T-helper 1 cell treated with Interleukin-12 subunit alpha and Interleukin-12 subunit beta and Interleukin-4 antibody, amounts not matched to agents 30 μg/mL and 1 μg/mL, for 36 hours (primary cell): ENCODE measurements around the gene DOCK4.

ENCODE experiments used
- H3K27ac Mint-ChIP-seq: one replicate; pipeline ENCODE4 v1.8.0; 2021; ENCODE audit warnings: mild to moderate bottlenecking, mixed read lengths
- H3K27me3 Mint-ChIP-seq: one replicate; pipeline ENCODE4 v1.8.0; 2021; ENCODE audit warnings: low read depth, mixed read lengths
- H3K36me3 Mint-ChIP-seq: one replicate; pipeline ENCODE4 v1.8.0; 2021; ENCODE audit warnings: low read depth, mixed read lengths
- H3K4me1 Mint-ChIP-seq: one replicate; pipeline ENCODE4 v1.8.0; 2021; ENCODE audit warnings: low read depth, mixed read lengths
- H3K4me3 Mint-ChIP-seq: one replicate; pipeline ENCODE4 v1.8.0; 2021; ENCODE audit warnings: mild to moderate bottlenecking, moderate library complexity, mixed read lengths
- H3K9me3 Mint-ChIP-seq: one replicate; pipeline ENCODE4 v1.8.0; 2021; ENCODE audit warnings: mixed read lengths

DOCK4 gene

GRCh38 chr7:112023282-112023681 is 182.9 kb downstream of the DOCK4 start:
- no peak overlapping the region for H3K27ac Mint-ChIP-seq
- no peaks in the 10 kb centered on the region for H3K4me1 Mint-ChIP-seq
- H3K36me3 Mint-ChIP-seq: no peaks in the 10 kb centered on the region
- no peak overlapping the region for H3K4me3 Mint-ChIP-seq
- no peaks in the 10 kb centered on the region for H3K27me3 Mint-ChIP-seq
- H3K9me3 Mint-ChIP-seq: no peaks in the 10 kb centered on the region

GRCh38 chr7:112022128-112022527 is 184.1 kb downstream of the DOCK4 start:
- no peaks in the 10 kb centered on the region for H3K27me3 Mint-ChIP-seq
- H3K4me3 Mint-ChIP-seq: no peak overlapping the region
- no peaks in the 10 kb centered on the region for H3K36me3 Mint-ChIP-seq
- no peaks in the 10 kb centered on the region for H3K4me1 Mint-ChIP-seq
- H3K9me3 Mint-ChIP-seq: no peaks in the 10 kb centered on the region
- H3K27ac Mint-ChIP-seq: no peak overlapping the region

GRCh38 chr7:112021379-112022044 is 184.7 kb downstream of the DOCK4 start:
- Mint-ChIP-seq H3K36me3 (no peaks in the 10 kb centered on the region), H3K27me3 (no peaks in the 10 kb centered on the region), H3K9me3 (no peaks in the 10 kb centered on the region), H3K4me1 (no peaks in the 10 kb centered on the region), H3K27ac (no peak overlapping the region), H3K4me3 (no peak overlapping the region)

GRCh38 chr7:112020800-112021199 is 185.4 kb downstream of the DOCK4 start:
- Mint-ChIP-seq H3K36me3 (no peaks in the 10 kb centered on the region), H3K27me3 (no peaks in the 10 kb centered on the region), H3K4me1 (no peaks in the 10 kb centered on the region)

GRCh38 chr7:112019932-112020331 is 186.3 kb downstream of the DOCK4 start:
- Mint-ChIP-seq H3K27ac (no peak overlapping the region), H3K9me3 (no peaks in the 10 kb centered on the region), H3K4me3 (no peak overlapping the region), H3K27me3 (no peaks in the 10 kb centered on the region), H3K36me3 (no peaks in the 10 kb centered on the region), H3K4me1 (no peaks in the 10 kb centered on the region)

More at GRCh38 chr7:112020800-112021199, 185.4 kb downstream of the DOCK4 start:
- no peaks in the 10 kb centered on the region for H3K9me3 Mint-ChIP-seq
- H3K27ac Mint-ChIP-seq: no peak overlapping the region
- H3K4me3 Mint-ChIP-seq: no peak overlapping the region

- Mint-ChIP-seq H3K27me3 (no peaks in the 10 kb centered on the region), H3K4me3 (no peak overlapping the region), H3K4me1 (no peaks in the 10 kb centered on the region), H3K36me3 (no peaks in the 10 kb centered on the region), H3K27ac (no peak overlapping the region), H3K9me3 (no peaks in the 10 kb centered on the region)
Measured at GRCh38 chr7:112018305-112019030, 187.7 kb downstream of the DOCK4 start.

- Mint-ChIP-seq H3K27ac (no peak overlapping the region), H3K9me3 (no peaks in the 10 kb centered on the region), H3K27me3 (no peaks in the 10 kb centered on the region), H3K4me3 (no peak overlapping the region), H3K36me3 (no peaks in the 10 kb centered on the region), H3K4me1 (no peaks in the 10 kb centered on the region)
Measured at GRCh38 chr7:112015146-112015545, 191.1 kb downstream of the DOCK4 start.

- Mint-ChIP-seq H3K4me3 (no peak overlapping the region), H3K36me3 (no peaks in the 10 kb centered on the region), H3K27ac (no peak overlapping the region), H3K27me3 (no peaks in the 10 kb centered on the region), H3K4me1 (no peaks in the 10 kb centered on the region), H3K9me3 (no peaks in the 10 kb centered on the region)
Measured at GRCh38 chr7:112014347-112014746, 191.9 kb downstream of the DOCK4 start.

GRCh38 chr7:112013274-112013673 is 192.9 kb downstream of the DOCK4 start:
- H3K27me3 Mint-ChIP-seq: no peaks in the 10 kb centered on the region
- no peaks in the 10 kb centered on the region for H3K36me3 Mint-ChIP-seq
- peaks cover 1% of the 10 kb centered on the region for H3K4me1 Mint-ChIP-seq
- no peak overlapping the region for H3K4me3 Mint-ChIP-seq
- no peak overlapping the region for H3K27ac Mint-ChIP-seq
- H3K9me3 Mint-ChIP-seq: no peaks in the 10 kb centered on the region

- Mint-ChIP-seq H3K4me1 (peaks cover 1% of the 10 kb centered on the region), H3K27ac (no peak overlapping the region), H3K27me3 (no peaks in the 10 kb centered on the region), H3K4me3 (no peak overlapping the region), H3K9me3 (no peaks in the 10 kb centered on the region), H3K36me3 (no peaks in the 10 kb centered on the region)
Measured at GRCh38 chr7:112012242-112012641, 194.0 kb downstream of the DOCK4 start.

GRCh38 chr7:112010994-112011393 is 195.2 kb downstream of the DOCK4 start:
- H3K27ac Mint-ChIP-seq: no peak overlapping the region
- H3K9me3 Mint-ChIP-seq: no peaks in the 10 kb centered on the region
- peaks cover under 1% of the 10 kb centered on the region for H3K27me3 Mint-ChIP-seq
- H3K36me3 Mint-ChIP-seq: no peaks in the 10 kb centered on the region
- no peak overlapping the region for H3K4me3 Mint-ChIP-seq
- peaks cover 1% of the 10 kb centered on the region for H3K4me1 Mint-ChIP-seq

GRCh38 chr7:112010109-112010508 is 196.1 kb downstream of the DOCK4 start:
- H3K27me3 Mint-ChIP-seq: peaks cover 4% of the 10 kb centered on the region
- peaks cover 1% of the 10 kb centered on the region for H3K4me1 Mint-ChIP-seq
- no peaks in the 10 kb centered on the region for H3K9me3 Mint-ChIP-seq
- H3K4me3 Mint-ChIP-seq: no peak overlapping the region
- no peak overlapping the region for H3K27ac Mint-ChIP-seq
- H3K36me3 Mint-ChIP-seq: no peaks in the 10 kb centered on the region

- no peak overlapping the region for H3K4me3 Mint-ChIP-seq
- peaks cover 1% of the 10 kb centered on the region for H3K4me1 Mint-ChIP-seq
Measured at GRCh38 chr7:112009081-112009480, 197.1 kb downstream of the DOCK4 start.

GRCh38 chr7:112007185-112007584 is 199.0 kb downstream of the DOCK4 start:
- H3K4me1 Mint-ChIP-seq: peaks cover 1% of the 10 kb centered on the region
- H3K27ac Mint-ChIP-seq: no peak overlapping the region
- H3K4me3 Mint-ChIP-seq: no peak overlapping the region
- H3K36me3 Mint-ChIP-seq: no peaks in the 10 kb centered on the region
- no peaks in the 10 kb centered on the region for H3K9me3 Mint-ChIP-seq
- peaks cover 4% of the 10 kb centered on the region for H3K27me3 Mint-ChIP-seq

More at GRCh38 chr7:112009081-112009480, 197.1 kb downstream of the DOCK4 start:
- Mint-ChIP-seq H3K27ac (no peak overlapping the region), H3K27me3 (peaks cover 4% of the 10 kb centered on the region), H3K36me3 (no peaks in the 10 kb centered on the region), H3K9me3 (no peaks in the 10 kb centered on the region)

GRCh38 chr7:112006071-112006470 is 200.1 kb downstream of the DOCK4 start:
- Mint-ChIP-seq H3K9me3 (no peaks in the 10 kb centered on the region), H3K27me3 (peaks cover 4% of the 10 kb centered on the region), H3K36me3 (no peaks in the 10 kb centered on the region), H3K27ac (no peak overlapping the region), H3K4me1 (peaks cover 1% of the 10 kb centered on the region), H3K4me3 (no peak overlapping the region)
